K562 (cell line): ENCODE measurements around the gene ADCYAP1R1. TPM values are rescaled to one million over a fixed set of nuclear protein-coding genes. Genes with fewer than 3 reads are reported as not detected.

Experiments
- ATAC-seq: fragments of 200-7000 bp; cut with Tn5 transposase; 3 replicates; pipeline ENCODE4 v1.9.1; 2020; ENCODE audit warnings: moderate library complexity
- BruUV-seq: library from RNA; stranded (reverse); fragments of 400-500 nt; replicated peaks from 2 replicates; lab custom pipeline; 2021; lab: Mats Ljungman, UMichigan
- CTCF ChIA-PET: fragments of 300-600 bp; formaldehyde crosslinking; extraction: SDS; loops from one replicate; lab custom pipeline; 2021; ENCODE audit warnings: low intra/inter-chr PET ratio; lab: Yijun Ruan, JAX
- POLR2A ChIA-PET: fragments of 300-600, 350-650 bp; sonication (Branson Sonifier 250); formaldehyde crosslinking; extraction: SDS; loops from one replicate; lab custom pipeline; 2021; ENCODE audit warnings: antibody characterized with exemption, inconsistent platforms; lab: Yijun Ruan, JAX
- DNase-seq, 4 experiments: peaks; one replicate each; pipeline versions ENCODE4 v3.0.0 to v3.0.0-alpha.2; 2011 to 2018; ENCODE audit warnings: low spot score in 3 of 4, mixed read lengths in 3 of 4; ENCODE audit errors: extremely low read depth in 1 of 4
- FAIRE-seq: peaks from 2 replicates; lab custom pipeline; 2011; peaks lifted over from hg19 to GRCh38; lab: Jason Lieb, UNC
- H2AFZ ChIP-seq: 2 replicates; pipeline ENCODE4 v1.6.0; 2011; ENCODE audit warnings: low read depth, low read length, control low read depth, inconsistent platforms
- H3K27ac ChIP-seq: fragments of 200-600 bp; 3 replicates; pipeline ENCODE4 v1.8.0; 2011; ENCODE audit warnings: low read depth, mild to moderate bottlenecking, control low read depth, inconsistent platforms, low read length, moderate library complexity, mixed read lengths; ENCODE audit errors: extremely low read depth
- H3K27me3 ChIP-seq, 2 experiments: fragments of 300-600 bp in 1 of 2; 2 replicates in 1 of 2; 3 replicates in 1 of 2; pipeline versions ENCODE4 v1.6.0 to v1.8.0; 2011; ENCODE audit warnings: inconsistent platforms in 2 of 2, low read length in 2 of 2, mild to moderate bottlenecking in 1 of 2, mixed read lengths in 1 of 2, moderate library complexity in 1 of 2; ENCODE audit not compliant: control insufficient read depth in 2 of 2, insufficient read depth in 2 of 2
- H3K36me3 ChIP-seq: fragments of 300-600 bp; 3 replicates; pipeline ENCODE4 v1.8.0; 2011; ENCODE audit warnings: mild to moderate bottlenecking, low read length, inconsistent platforms; ENCODE audit not compliant: control insufficient read depth, insufficient read depth
- H3K4me1 ChIP-seq, 2 experiments: fragments of 200-600 bp in 1 of 2; replicated peaks in 1 of 2; 2 replicates in 1 of 2; 3 replicates in 1 of 2; pipeline versions ENCODE4 v1.5.1 to v1.8.0; 2011; ENCODE audit warnings: inconsistent platforms in 2 of 2, low read length in 2 of 2, mild to moderate bottlenecking in 1 of 2, mixed read lengths in 1 of 2, moderate library complexity in 1 of 2; ENCODE audit not compliant: control insufficient read depth in 2 of 2, insufficient read depth in 2 of 2
- H3K4me2 ChIP-seq: 2 replicates; pipeline ENCODE4 v1.6.1; 2011; ENCODE audit warnings: low read length, control low read depth, inconsistent platforms, mixed read lengths; ENCODE audit not compliant: insufficient read depth
- H3K4me3 ChIP-seq: fragments of 200-600 bp; sonication (generic), shearing (Covaris generic); 2 replicates; pipeline ENCODE4 v1.5.1; 2016; ENCODE audit warnings: control low read depth, inconsistent platforms
- H3K79me2 ChIP-seq: fragments of 200-600 bp; 3 replicates; pipeline ENCODE4 v1.8.0; 2011; ENCODE audit warnings: low read length, inconsistent platforms; ENCODE audit not compliant: control insufficient read depth, insufficient read depth
- H3K9ac ChIP-seq, 2 experiments: 2 replicates each; pipeline versions ENCODE4 v1.6.0 to v1.6.1; 2011; ENCODE audit warnings: low read depth in 2 of 2, low read length in 2 of 2, control low read depth in 1 of 2, inconsistent platforms in 1 of 2, mild to moderate bottlenecking in 1 of 2, mixed read lengths in 1 of 2; ENCODE audit not compliant: insufficient read depth in 1 of 2
- H3K9me1 ChIP-seq: one replicate; pipeline ENCODE4 v1.6.0; 2011; ENCODE audit warnings: inconsistent platforms, mild to moderate bottlenecking, low read length, moderate library complexity; ENCODE audit not compliant: control insufficient read depth, insufficient read depth
- H3K9me3 ChIP-seq: replicated peaks from 2 replicates; pipeline ENCODE4 v1.5.1; 2011; ENCODE audit warnings: low read depth, low read length, inconsistent platforms; ENCODE audit not compliant: control insufficient read depth, insufficient read depth
- H4K20me1 ChIP-seq: replicated peaks from 2 replicates; pipeline ENCODE4 v1.6.1; 2011; ENCODE audit warnings: low read length, inconsistent platforms, mixed read lengths; ENCODE audit not compliant: control insufficient read depth, insufficient read depth
- CBFA2T2 ChIP-seq: fragments of 450-650 bp; conservative IDR thresholded peaks from 2 replicates; pipeline ENCODE4 v1.6.1; 2017; ENCODE audit warnings: mild to moderate bottlenecking
- PPARD ChIP-seq: fragments of 250-450 bp; sonication (Bioruptor Pico); IDR thresholded peaks from 2 replicates; pipeline ENCODE4 v1.8.0; 2022; ENCODE audit warnings: inconsistent platforms, mild to moderate bottlenecking, moderate library complexity
- WGBS: fragments of 100-300 bp; shearing (Covaris generic); methylation state at CpG from one replicate; pipeline ENCODE4 v1.1.6; 2016; ENCODE audit warnings: low coverage, mixed read lengths; ENCODE audit not compliant: insufficient coverage; ENCODE audit errors: missing lambda C conversion rate; 5-methylcytosine and 5-hydroxymethylcytosine counted together
- in situ Hi-C: fragments of 300-500 bp; cut with MboI; formaldehyde crosslinking; loops from 4 replicates; pipeline ENCODE4 v1.15.0; 2018; ENCODE audit warnings: inconsistent platforms, mixed read lengths
- intact Hi-C: fragments of 100-400 bp; cut with micrococcal nuclease; formaldehyde crosslinking; loops from 2 replicates; pipeline ENCODE4 v1.14.2; 2022
- polyA plus RNA-seq, 8 experiments: library from polyadenylated mRNA; depleted of rRNA in 4 of 8; stranded (reverse) in 5 of 8; unstranded in 3 of 8; fragments of >200 nt; fragmentation: Nextera tagmentation in 2 of 8; fragmentation: Illumina TruSeq in 1 of 8; extraction: Ambion mirVana in 2 of 8; extraction: Trizol in 1 of 8; gene quantifications; 2 replicates each; pipeline versions ENCODE4 v1.2.1 to v1.2.3, GENCODE V29; 2011 to 2014; ENCODE audit warnings: inconsistent platforms in 1 of 8, missing spikeins in 1 of 8
- total RNA-seq, 7 experiments: library from RNA; depleted of rRNA in 6 of 7; stranded (reverse); fragments of >200 nt in 6 of 7; fragmentation: Illumina TruSeq in 2 of 7; extraction: Trizol in 2 of 7; gene quantifications; 2 replicates each; pipeline versions ENCODE4 v1.2.1 to v1.2.3, GENCODE V29; 2011 to 2021; ENCODE audit warnings: low replicate concordance in 1 of 7
- TF ChIP-seq, protein P1 (sequence below), 2 experiments: fragments of 450-650 bp in 1 of 2; sonication (generic) in 1 of 2; formaldehyde crosslinking; conservative IDR thresholded peaks; 2 replicates each; pipeline versions ENCODE4 v1.4.0 to v1.8.1; 2020 to 2022; ENCODE audit warnings: mild to moderate bottlenecking in 1 of 2, missing genetic modification reagents in 1 of 2
- TF ChIP-seq, protein P2 (sequence below): fragments of 450-650 bp; conservative IDR thresholded peaks from 2 replicates; pipeline ENCODE4 v1.6.1; 2016; ENCODE audit warnings: missing genetic modification characterization, low read depth, mild to moderate bottlenecking, control low read depth, missing compliant biosample characterization
- TF ChIP-seq, protein P3 (sequence below): fragments of 200-400 bp; formaldehyde crosslinking; IDR thresholded peaks from 2 replicates; pipeline ENCODE4 v1.6.1; 2017; ENCODE audit warnings: mild to moderate bottlenecking, low read depth, low read length, moderate library complexity
- TF ChIP-seq, protein P4 (sequence below), 3 experiments: IDR thresholded peaks in 2 of 3; conservative IDR thresholded peaks in 1 of 3; 2 replicates each; pipeline ENCODE4 v1.5.1; 2011 to 2012; ENCODE audit warnings: low read length in 3 of 3, mild to moderate bottlenecking in 3 of 3, control low read depth in 2 of 3, improper control_type of control experiment in 1 of 3, inconsistent platforms in 1 of 3, low read depth in 1 of 3, mixed read lengths in 1 of 3, moderate library complexity in 1 of 3; ENCODE audit not compliant: insufficient read depth in 2 of 3
- TF ChIP-seq, protein P5 (sequence below): fragments of 150-350 bp; conservative IDR thresholded peaks from 2 replicates; pipeline ENCODE4 v1.6.1; 2014; ENCODE audit warnings: low read length

Gene ADCYAP1R1
- total and polyA plus RNA-seq, 9 of the 15 experiments (the other 6 are each of a cell fraction or from before 2014, with no cell fraction given) = 0.03 to 0.07 TPM; not detected in 7

DNA sequence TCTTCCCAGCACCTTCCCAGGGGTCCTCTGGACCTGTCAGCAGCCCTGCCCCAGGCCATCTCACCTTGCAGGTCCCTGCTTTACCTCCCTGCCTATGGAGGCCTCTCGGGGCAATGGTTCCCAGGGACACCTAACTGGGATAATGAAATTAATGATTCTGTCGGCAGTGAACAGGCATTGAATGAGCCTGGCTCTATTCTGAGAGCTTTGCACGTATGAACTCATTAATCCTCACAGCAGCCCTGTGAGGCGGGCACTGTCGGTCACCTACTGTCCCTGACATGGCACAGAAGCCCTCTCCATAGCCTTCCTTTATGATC lies 22.9 kb downstream of the ADCYAP1R1 start (continued):
- TF ChIP-seq, protein P1, sequence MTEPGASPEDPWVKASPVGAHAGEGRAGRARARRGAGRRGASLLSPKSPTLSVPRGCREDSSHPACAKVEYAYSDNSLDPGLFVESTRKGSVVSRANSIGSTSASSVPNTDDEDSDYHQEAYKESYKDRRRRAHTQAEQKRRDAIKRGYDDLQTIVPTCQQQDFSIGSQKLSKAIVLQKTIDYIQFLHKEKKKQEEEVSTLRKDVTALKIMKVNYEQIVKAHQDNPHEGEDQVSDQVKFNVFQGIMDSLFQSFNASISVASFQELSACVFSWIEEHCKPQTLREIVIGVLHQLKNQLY (CRISPR knock-in tag; conservative IDR thresholded peaks at IDR 0.05) = no peak
- TF ChIP-seq, protein P2, sequence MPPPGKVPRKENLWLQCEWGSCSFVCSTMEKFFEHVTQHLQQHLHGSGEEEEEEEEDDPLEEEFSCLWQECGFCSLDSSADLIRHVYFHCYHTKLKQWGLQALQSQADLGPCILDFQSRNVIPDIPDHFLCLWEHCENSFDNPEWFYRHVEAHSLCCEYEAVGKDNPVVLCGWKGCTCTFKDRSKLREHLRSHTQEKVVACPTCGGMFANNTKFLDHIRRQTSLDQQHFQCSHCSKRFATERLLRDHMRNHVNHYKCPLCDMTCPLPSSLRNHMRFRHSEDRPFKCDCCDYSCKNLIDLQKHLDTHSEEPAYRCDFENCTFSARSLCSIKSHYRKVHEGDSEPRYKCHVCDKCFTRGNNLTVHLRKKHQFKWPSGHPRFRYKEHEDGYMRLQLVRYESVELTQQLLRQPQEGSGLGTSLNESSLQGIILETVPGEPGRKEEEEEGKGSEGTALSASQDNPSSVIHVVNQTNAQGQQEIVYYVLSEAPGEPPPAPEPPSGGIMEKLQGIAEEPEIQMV (tag) = no peak
- no peak for TF ChIP-seq CBFA2T2
- TF ChIP-seq, protein P3, sequence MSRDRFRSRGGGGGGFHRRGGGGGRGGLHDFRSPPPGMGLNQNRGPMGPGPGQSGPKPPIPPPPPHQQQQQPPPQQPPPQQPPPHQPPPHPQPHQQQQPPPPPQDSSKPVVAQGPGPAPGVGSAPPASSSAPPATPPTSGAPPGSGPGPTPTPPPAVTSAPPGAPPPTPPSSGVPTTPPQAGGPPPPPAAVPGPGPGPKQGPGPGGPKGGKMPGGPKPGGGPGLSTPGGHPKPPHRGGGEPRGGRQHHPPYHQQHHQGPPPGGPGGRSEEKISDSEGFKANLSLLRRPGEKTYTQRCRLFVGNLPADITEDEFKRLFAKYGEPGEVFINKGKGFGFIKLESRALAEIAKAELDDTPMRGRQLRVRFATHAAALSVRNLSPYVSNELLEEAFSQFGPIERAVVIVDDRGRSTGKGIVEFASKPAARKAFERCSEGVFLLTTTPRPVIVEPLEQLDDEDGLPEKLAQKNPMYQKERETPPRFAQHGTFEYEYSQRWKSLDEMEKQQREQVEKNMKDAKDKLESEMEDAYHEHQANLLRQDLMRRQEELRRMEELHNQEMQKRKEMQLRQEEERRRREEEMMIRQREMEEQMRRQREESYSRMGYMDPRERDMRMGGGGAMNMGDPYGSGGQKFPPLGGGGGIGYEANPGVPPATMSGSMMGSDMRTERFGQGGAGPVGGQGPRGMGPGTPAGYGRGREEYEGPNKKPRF = no peak

DNA sequence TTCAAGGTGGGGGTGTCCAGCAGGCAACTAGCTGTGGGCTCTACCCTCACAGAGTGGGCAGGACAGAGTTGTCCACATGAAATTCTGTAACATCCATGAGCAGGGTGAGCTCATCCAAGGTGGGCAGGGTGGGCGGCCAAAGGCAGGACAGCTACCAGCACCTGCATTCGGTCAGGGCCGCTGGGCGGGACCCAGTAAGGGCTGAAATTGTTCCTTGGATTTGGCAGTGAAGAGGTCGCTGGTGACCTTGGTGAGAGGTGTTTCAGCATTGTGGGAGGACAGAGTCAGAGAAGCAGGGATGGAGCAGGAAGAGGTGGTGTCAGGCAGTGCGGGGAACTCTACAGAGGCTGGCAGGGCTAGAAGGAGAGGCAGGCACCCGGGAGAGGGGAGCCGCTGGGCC lies 23.9 kb downstream of the ADCYAP1R1 start:
- no peak overlapping the region for H3K9ac ChIP-seq
- H3K79me2 ChIP-seq = no peaks in the 10 kb centered on the region
- no peak overlapping the region for H3K4me2 ChIP-seq
- 0% methylated on average over 8 of the region's 8 CpGs for WGBS
- H3K9me3 ChIP-seq = no peaks in the 10 kb centered on the region
- 0 out of 2 replicates have a peak, but pooled peaks cover 8% of the 10 kb centered on the region for H4K20me1 ChIP-seq
- no peaks in the 10 kb centered on the region for H3K36me3 ChIP-seq
- DNase-seq = no peak
- H2AFZ ChIP-seq = no peak overlapping the region
- TF ChIP-seq, protein P4, sequence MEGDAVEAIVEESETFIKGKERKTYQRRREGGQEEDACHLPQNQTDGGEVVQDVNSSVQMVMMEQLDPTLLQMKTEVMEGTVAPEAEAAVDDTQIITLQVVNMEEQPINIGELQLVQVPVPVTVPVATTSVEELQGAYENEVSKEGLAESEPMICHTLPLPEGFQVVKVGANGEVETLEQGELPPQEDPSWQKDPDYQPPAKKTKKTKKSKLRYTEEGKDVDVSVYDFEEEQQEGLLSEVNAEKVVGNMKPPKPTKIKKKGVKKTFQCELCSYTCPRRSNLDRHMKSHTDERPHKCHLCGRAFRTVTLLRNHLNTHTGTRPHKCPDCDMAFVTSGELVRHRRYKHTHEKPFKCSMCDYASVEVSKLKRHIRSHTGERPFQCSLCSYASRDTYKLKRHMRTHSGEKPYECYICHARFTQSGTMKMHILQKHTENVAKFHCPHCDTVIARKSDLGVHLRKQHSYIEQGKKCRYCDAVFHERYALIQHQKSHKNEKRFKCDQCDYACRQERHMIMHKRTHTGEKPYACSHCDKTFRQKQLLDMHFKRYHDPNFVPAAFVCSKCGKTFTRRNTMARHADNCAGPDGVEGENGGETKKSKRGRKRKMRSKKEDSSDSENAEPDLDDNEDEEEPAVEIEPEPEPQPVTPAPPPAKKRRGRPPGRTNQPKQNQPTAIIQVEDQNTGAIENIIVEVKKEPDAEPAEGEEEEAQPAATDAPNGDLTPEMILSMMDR (IDR thresholded peaks at IDR 0.05 in 2 of 3, conservative IDR thresholded peaks at IDR 0.05 in 1 of 3; ENCODE audit: insufficient read depth in 2 of 3, low read depth in 1 of 3, low read length in 3 of 3) = no peak
- TF ChIP-seq, protein P5, sequence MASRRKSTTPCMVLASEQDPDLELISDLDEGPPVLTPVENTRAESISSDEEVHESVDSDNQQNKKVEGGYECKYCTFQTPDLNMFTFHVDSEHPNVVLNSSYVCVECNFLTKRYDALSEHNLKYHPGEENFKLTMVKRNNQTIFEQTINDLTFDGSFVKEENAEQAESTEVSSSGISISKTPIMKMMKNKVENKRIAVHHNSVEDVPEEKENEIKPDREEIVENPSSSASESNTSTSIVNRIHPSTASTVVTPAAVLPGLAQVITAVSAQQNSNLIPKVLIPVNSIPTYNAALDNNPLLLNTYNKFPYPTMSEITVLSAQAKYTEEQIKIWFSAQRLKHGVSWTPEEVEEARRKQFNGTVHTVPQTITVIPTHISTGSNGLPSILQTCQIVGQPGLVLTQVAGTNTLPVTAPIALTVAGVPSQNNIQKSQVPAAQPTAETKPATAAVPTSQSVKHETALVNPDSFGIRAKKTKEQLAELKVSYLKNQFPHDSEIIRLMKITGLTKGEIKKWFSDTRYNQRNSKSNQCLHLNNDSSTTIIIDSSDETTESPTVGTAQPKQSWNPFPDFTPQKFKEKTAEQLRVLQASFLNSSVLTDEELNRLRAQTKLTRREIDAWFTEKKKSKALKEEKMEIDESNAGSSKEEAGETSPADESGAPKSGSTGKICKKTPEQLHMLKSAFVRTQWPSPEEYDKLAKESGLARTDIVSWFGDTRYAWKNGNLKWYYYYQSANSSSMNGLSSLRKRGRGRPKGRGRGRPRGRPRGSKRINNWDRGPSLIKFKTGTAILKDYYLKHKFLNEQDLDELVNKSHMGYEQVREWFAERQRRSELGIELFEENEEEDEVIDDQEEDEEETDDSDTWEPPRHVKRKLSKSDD = no peak
- no peak for TF ChIP-seq PPARD (CRISPR knock-in tag)
- H3K27me3 ChIP-seq = peaks cover 5 to 71% of the 10 kb centered on the region in 2 experiments; a peak in 4 of 5 replicates
- peaks cover 2% of the 10 kb centered on the region for H3K9me1 ChIP-seq
- no peak overlapping the region for H3K4me3 ChIP-seq
- no peaks in the 10 kb centered on the region for H3K4me1 ChIP-seq
- ChIA-PET CTCF (no interaction called here), POLR2A (no interaction called here)
- no peak overlapping the region for H3K27ac ChIP-seq
- FAIRE-seq = no peak
- in situ Hi-C loops (no loop called here), intact Hi-C loops (no loop called here)
- no peak for ATAC-seq
- no TSS peak for BruUV-seq
